HepG2 (cell line): ENCODE results near the gene WDR7. TPM values are rescaled to one million over a fixed set of nuclear protein-coding genes. Genes with fewer than 3 reads are reported as not detected.

Experiments
- ATAC-seq: fragments of 200-7000 bp; cut with Tn5 transposase; 3 replicates; pipeline ENCODE4 v1.9.1; 2020; ENCODE audit warnings: mild to moderate bottlenecking, moderate library complexity
- BruUV-seq: library from RNA; stranded (reverse); fragments of 400-500 nt; replicated peaks from 2 replicates; lab custom pipeline; 2021; lab: Mats Ljungman, UMichigan
- CTCF ChIA-PET: fragments of 300-600 bp; formaldehyde crosslinking; extraction: SDS; loops from one replicate; lab custom pipeline; 2021; ENCODE audit warnings: low total read pairs, inconsistent platforms, low intra/inter-chr PET ratio; lab: Yijun Ruan, JAX
- POLR2A ChIA-PET: fragments of 350-600 bp; sonication (Branson Sonifier 250); formaldehyde crosslinking; loops from one replicate; lab custom pipeline; 2020; ENCODE audit warnings: antibody characterized with exemption, inconsistent platforms; lab: Yijun Ruan, JAX
- DNase-seq: peaks from one replicate; pipeline ENCODE4 v3.0.0-alpha.2; 2015; ENCODE audit warnings: low spot score
- FAIRE-seq: peaks from 3 replicates; lab custom pipeline; 2011; peaks lifted over from hg19 to GRCh38; lab: Jason Lieb, UNC
- H2AFZ ChIP-seq: one replicate; pipeline ENCODE4 v1.6.1; 2011; ENCODE audit warnings: low read length, inconsistent platforms
- H3K27ac ChIP-seq: fragments of 300-600 bp; 3 replicates; pipeline ENCODE4 v1.8.0; 2011; ENCODE audit warnings: mixed run types, mild to moderate bottlenecking, mixed read lengths, low read length, inconsistent platforms; ENCODE audit not compliant: insufficient read depth; ENCODE audit errors: extremely low read length
- H3K27me3 ChIP-seq, 2 experiments: fragments of 200-600 bp in 1 of 2; 2 replicates in 1 of 2; 3 replicates in 1 of 2; pipeline versions ENCODE4 v1.6.0 to v1.8.0; 2011; ENCODE audit warnings: low read length in 2 of 2, mild to moderate bottlenecking in 2 of 2, moderate library complexity in 2 of 2, inconsistent platforms in 1 of 2; ENCODE audit not compliant: insufficient read depth in 2 of 2, control insufficient read depth in 1 of 2
- H3K36me3 ChIP-seq, 2 experiments: fragments of 200-600 bp in 1 of 2; replicated peaks in 1 of 2; 2 replicates in 1 of 2; 3 replicates in 1 of 2; pipeline versions ENCODE4 v1.5.1 to v1.8.0; 2011; ENCODE audit warnings: low read length in 2 of 2, inconsistent platforms in 1 of 2; ENCODE audit not compliant: insufficient read depth in 2 of 2, control insufficient read depth in 1 of 2
- H3K4me1 ChIP-seq: 2 replicates; pipeline ENCODE4 v1.5.1; 2012; ENCODE audit warnings: low read length, inconsistent platforms; ENCODE audit not compliant: insufficient read depth
- H3K4me2 ChIP-seq: 2 replicates; pipeline ENCODE4 v1.6.0; 2011; ENCODE audit warnings: low read depth, low read length, inconsistent platforms
- H3K4me3 ChIP-seq, 3 experiments: fragments of 200-600 bp in 1 of 3; sonication (generic), shearing (Covaris generic) in 1 of 3; replicated peaks in 1 of 3; 2 replicates each; pipeline ENCODE4 v1.5.1; 2011 to 2016; ENCODE audit warnings: low read length in 3 of 3, inconsistent platforms in 2 of 3, low read depth in 2 of 3, mild to moderate bottlenecking in 2 of 3, control low read depth in 1 of 3, mixed read lengths in 1 of 3; ENCODE audit not compliant: insufficient read depth in 1 of 3
- H3K79me2 ChIP-seq: one replicate; pipeline ENCODE4 v1.6.1; 2011; ENCODE audit warnings: low read length, inconsistent platforms; ENCODE audit not compliant: insufficient read depth
- H3K9ac ChIP-seq: 2 replicates; pipeline ENCODE4 v1.6.0; 2011; ENCODE audit warnings: mild to moderate bottlenecking, low read depth, low read length, inconsistent platforms; ENCODE audit not compliant: insufficient read depth
- H3K9me3 ChIP-seq: 2 replicates; pipeline ENCODE4 v1.5.1; 2012; ENCODE audit warnings: mild to moderate bottlenecking, low read length
- H4K20me1 ChIP-seq: 2 replicates; pipeline ENCODE4 v1.6.0; 2011; ENCODE audit warnings: inconsistent platforms, mild to moderate bottlenecking, low read length, moderate library complexity; ENCODE audit not compliant: insufficient read depth
- GATA4 ChIP-seq: sonication (generic); IDR thresholded peaks from 2 replicates; pipeline ENCODE4 v1.6.1; 2016; ENCODE audit warnings: antibody characterized with exemption, low read depth, borderline replicate concordance
- IKZF1 ChIP-seq: fragments of 450-650 bp; IDR thresholded peaks from 2 replicates; pipeline ENCODE4 v1.7.1; 2016
- NFYC ChIP-seq: IDR thresholded peaks from 2 replicates; pipeline ENCODE4 v1.6.1; 2016; ENCODE audit warnings: missing genetic modification reagents, missing compliant biosample characterization
- PHF21A ChIP-seq: sonication (generic); formaldehyde crosslinking; IDR thresholded peaks from 2 replicates; pipeline ENCODE4 v1.5.0; 2020; ENCODE audit warnings: mild to moderate bottlenecking, missing genetic modification reagents
- RBM39 ChIP-seq: fragments of 200-400 bp; formaldehyde crosslinking; IDR thresholded peaks from one replicate; pipeline ENCODE4 v1.6.1; 2018; ENCODE audit warnings: antibody characterized with exemption, mild to moderate bottlenecking, low read depth, low read length; ENCODE audit not compliant: poor library complexity, severe bottlenecking
- SRF ChIP-seq: IDR thresholded peaks from 2 replicates; pipeline ENCODE4 v1.6.1; 2011; ENCODE audit warnings: mild to moderate bottlenecking, low read depth, low read length, moderate library complexity
- ZNF235 ChIP-seq: sonication (generic); formaldehyde crosslinking; IDR thresholded peaks from 2 replicates; pipeline ENCODE4 v1.8.1; 2023; ENCODE audit warnings: mild to moderate bottlenecking, missing genetic modification reagents, borderline replicate concordance
- ZNF646 ChIP-seq: sonication (generic); formaldehyde crosslinking; IDR thresholded peaks from 2 replicates; pipeline ENCODE4 v1.9.0; 2021; ENCODE audit warnings: mild to moderate bottlenecking, missing genetic modification reagents
- ZNF75D ChIP-seq: sonication (generic); formaldehyde crosslinking; IDR thresholded peaks from 2 replicates; pipeline ENCODE4 v1.8.1; 2023; ENCODE audit warnings: missing genetic modification reagents, mild to moderate bottlenecking, borderline replicate concordance
- ZNF773 ChIP-seq: sonication (generic); formaldehyde crosslinking; IDR thresholded peaks from 2 replicates; pipeline ENCODE4 v1.4.0; 2020; ENCODE audit warnings: missing genetic modification reagents, borderline replicate concordance
- ZNF781 ChIP-seq: sonication (generic); formaldehyde crosslinking; IDR thresholded peaks from 2 replicates; pipeline ENCODE4 v1.5.1; 2020; ENCODE audit warnings: borderline replicate concordance, mild to moderate bottlenecking, missing genetic modification reagents; ENCODE audit errors: not compliant biosample characterization
- WGBS: methylation state at CpG from one replicate; pipeline ENCODE4 v1.1.6; 2017; ENCODE audit warnings: low lambda C conversion rate; 5-methylcytosine and 5-hydroxymethylcytosine counted together
- in situ Hi-C: cut with HindIII; loops from 2 replicates; pipeline ENCODE4 v1.10.0; 2017; ENCODE audit warnings: low pct_unique_long_range_greater_than_20kb; ENCODE audit not compliant: extremely low pct_ligation_motif_present
- intact Hi-C: fragments of 100-400 bp; cut with micrococcal nuclease; formaldehyde crosslinking; loops from one replicate; pipeline ENCODE4 v1.10.0; 2022; ENCODE audit not compliant: unreplicated experiment
- polyA plus RNA-seq, 8 experiments: library from polyadenylated mRNA; depleted of rRNA in 3 of 8; stranded (reverse) in 7 of 8; unstranded in 1 of 8; fragments of >200 nt; fragmentation: Illumina TruSeq in 4 of 8; extraction: Trizol in 4 of 8; gene quantifications; 2 replicates each; pipeline versions ENCODE4 v1.2.1 to v1.2.3, GENCODE V29; 2011 to 2016; ENCODE audit warnings: low read depth in 4 of 8, missing spikeins in 1 of 8, mixed read lengths in 1 of 8; ENCODE audit not compliant: insufficient read depth in 1 of 8
- total RNA-seq, 5 experiments: library from RNA; depleted of rRNA; stranded (reverse); fragments of >200 nt; fragmentation: Illumina TruSeq; extraction: Trizol; gene quantifications; 2 replicates each; pipeline ENCODE4 v1.2.3, GENCODE V29; 2016; ENCODE audit warnings: low read depth in 1 of 5

The WDR7 gene
- total and polyA plus RNA-seq, 2 of the 13 experiments (the other 11 are each of a cell fraction or from before 2014, with no cell fraction given) = 2.0 to 7.8 TPM

- no TSS peak for BruUV-seq
- no peaks in the 10 kb centered on the region for H3K9me3 ChIP-seq
- in situ Hi-C loops = no loop called here
- ChIA-PET CTCF (no interaction called here), POLR2A (no interaction called here)
- no peak for TF ChIP-seq ZNF75D (CRISPR knock-in tag)
- no peak for TF ChIP-seq NFYC (CRISPR knock-in tag)
- no peak for TF ChIP-seq SRF
- no peak for TF ChIP-seq RBM39
- H4K20me1 ChIP-seq = no peaks in the 10 kb centered on the region
- peaks cover 1 to 32% of the 10 kb centered on the region in 2 experiments; a peak in 3 of 5 replicates for H3K27me3 ChIP-seq
- no peak overlapping the region for H3K4me2 ChIP-seq
- no peak for FAIRE-seq
- intact Hi-C loops = no loop called here
- no peak for ATAC-seq
- DNase-seq = no peak
- 9% methylated on average over 11 of the region's 17 CpGs for WGBS
- no peaks in the 10 kb centered on the region for H3K36me3 ChIP-seq
- H3K79me2 ChIP-seq = no peaks in the 10 kb centered on the region
- no peaks in the 10 kb centered on the region for H3K4me1 ChIP-seq
- no peak overlapping the region for H3K27ac ChIP-seq
- no peak overlapping the region for H3K4me3 ChIP-seq
- no peak overlapping the region for H2AFZ ChIP-seq
- no peak overlapping the region for H3K9ac ChIP-seq
Observed at GRCh38 chr18:57075716-57076400, 424.7 kb downstream of the WDR7 start.

- FAIRE-seq (no peak), ATAC-seq (no peak), DNase-seq (no peak)
- Histone ChIP-seq H3K4me3 (no peak overlapping the region), H4K20me1 (no peaks in the 10 kb centered on the region), H2AFZ (no peak overlapping the region), H3K4me1 (no peaks in the 10 kb centered on the region), H3K27me3 (peaks cover 1 to 32% of the 10 kb centered on the region in 2 experiments; a peak in 3 of 5 replicates), H3K4me2 (no peak overlapping the region), H3K36me3 (no peaks in the 10 kb centered on the region), H3K79me2 (no peaks in the 10 kb centered on the region), H3K9ac (no peak overlapping the region), H3K9me3 (no peaks in the 10 kb centered on the region), H3K27ac (no peak overlapping the region)
- CTCF ChIA-PET = no interaction called here
- intact Hi-C loops = no loop called here
- POLR2A ChIA-PET = no interaction called here
- WGBS = 76% methylated on average over 7 of the region's 13 CpGs
- TF ChIP-seq IKZF1 (no peak), ZNF235 (CRISPR knock-in tag) (no peak), ZNF773 (CRISPR knock-in tag) (no peak), GATA4 (no peak), ZNF781 (CRISPR knock-in tag) (no peak), ZNF646 (CRISPR knock-in tag) (no peak), PHF21A (CRISPR knock-in tag) (no peak)
- no TSS peak for BruUV-seq
- in situ Hi-C loops = no loop called here
Observed at GRCh38 chr18:57077005-57077765, 426.0 kb downstream of the WDR7 start.
